CD14-positive monocyte (primary cell): Measurements from ENCODE around the gene LRRC4C. TPM values are rescaled to one million over a fixed set of nuclear protein-coding genes. Genes with fewer than 3 reads are reported as not detected.

ENCODE experiments used
- DNase-seq, 3 donors: peaks; one replicate each; pipeline ENCODE4 v3.0.0-alpha.2; 2011 to 2022
- H2AFZ ChIP-seq: 2 replicates; pipeline ENCODE4 v1.6.0; 2012; ENCODE audit warnings: mild to moderate bottlenecking, low read depth, low read length, inconsistent platforms; ENCODE audit not compliant: insufficient read depth, poor library complexity, severe bottlenecking
- H3K27ac ChIP-seq, 2 donors: 1 replicate in 1 of 2; 2 replicates in 1 of 2; pipeline ENCODE4 v1.5.1; 2012 to 2013; ENCODE audit warnings: low read length in 2 of 2, control low read depth in 1 of 2, inconsistent platforms in 1 of 2, low read depth in 1 of 2, mild to moderate bottlenecking in 1 of 2
- H3K27me3 ChIP-seq, 2 donors: one replicate each; pipeline versions ENCODE4 v1.6.0 to v1.6.1; 2011 to 2013; ENCODE audit warnings: low read length in 2 of 2; ENCODE audit not compliant: control insufficient read depth in 2 of 2, insufficient read depth in 2 of 2
- H3K36me3 ChIP-seq, 2 donors: replicated peaks in 1 of 2; 1 replicate in 1 of 2; 2 replicates in 1 of 2; pipeline versions ENCODE4 v1.5.1 to v1.6.1; 2012 to 2013; ENCODE audit warnings: low read length in 2 of 2, control low read depth in 1 of 2, inconsistent platforms in 1 of 2, mild to moderate bottlenecking in 1 of 2; ENCODE audit not compliant: insufficient read depth in 2 of 2, control insufficient read depth in 1 of 2
- H3K4me1 ChIP-seq, 2 donors: 1 replicate in 1 of 2; 2 replicates in 1 of 2; pipeline versions ENCODE4 v1.5.1 to v1.6.1; 2012 to 2013; ENCODE audit warnings: low read length in 2 of 2, control low read depth in 1 of 2, inconsistent platforms in 1 of 2, mild to moderate bottlenecking in 1 of 2, moderate library complexity in 1 of 2; ENCODE audit not compliant: insufficient read depth in 2 of 2, control insufficient read depth in 1 of 2
- H3K4me2 ChIP-seq: replicated peaks from 2 replicates; pipeline ENCODE3; 2012; ENCODE audit warnings: low read length, moderate library complexity, mild to moderate bottlenecking; ENCODE audit not compliant: poor library complexity, severe bottlenecking; ENCODE audit errors: extremely low read depth
- H3K4me3 ChIP-seq, 3 experiments: fragments of 200-600 bp in 1 of 3; sonication (generic) in 1 of 3; replicated peaks in 1 of 3; 1 replicate in 2 of 3; 2 replicates in 1 of 3; pipeline ENCODE4 v1.5.1; 2011 to 2013; ENCODE audit warnings: low read length in 3 of 3, mild to moderate bottlenecking in 3 of 3, control low read depth in 2 of 3, low read depth in 2 of 3, inconsistent platforms in 1 of 3, moderate library complexity in 1 of 3
- H3K79me2 ChIP-seq: 2 replicates; pipeline ENCODE4 v1.6.0; 2012; ENCODE audit warnings: mild to moderate bottlenecking, control low read depth, inconsistent platforms, low read length, moderate library complexity; ENCODE audit not compliant: insufficient read depth
- H3K9ac ChIP-seq: 2 replicates; pipeline ENCODE4 v1.6.0; 2017; ENCODE audit warnings: low read length, mild to moderate bottlenecking; ENCODE audit not compliant: insufficient read depth, poor library complexity, severe bottlenecking
- H3K9me3 ChIP-seq, 2 donors: replicated peaks in 1 of 2; 1 replicate in 1 of 2; 2 replicates in 1 of 2; pipeline versions ENCODE4 v1.5.1 to v1.6.1; 2012 to 2013; ENCODE audit warnings: low read length in 2 of 2, control low read depth in 1 of 2; ENCODE audit not compliant: control insufficient read depth in 1 of 2, insufficient read depth in 1 of 2
- H4K20me1 ChIP-seq: 2 replicates; pipeline ENCODE4 v1.6.0; 2012; ENCODE audit warnings: mild to moderate bottlenecking, low read length, control low read depth, moderate library complexity; ENCODE audit not compliant: insufficient read depth
- H3K27ac Mint-ChIP-seq, 7 donors: one replicate each; pipeline ENCODE4 v1.8.0; 2020; ENCODE audit warnings: mild to moderate bottlenecking in 7 of 7, mixed read lengths in 7 of 7, moderate library complexity in 6 of 7, inconsistent platforms in 2 of 7
- H3K27me3 Mint-ChIP-seq, 3 donors: one replicate each; pipeline ENCODE4 v1.8.0; 2021 to 2022; ENCODE audit warnings: low read depth in 3 of 3, mild to moderate bottlenecking in 3 of 3, mixed read lengths in 3 of 3, moderate library complexity in 3 of 3, inconsistent platforms in 1 of 3
- H3K36me3 Mint-ChIP-seq, 2 donors: one replicate each; pipeline ENCODE4 v1.8.0; 2020; ENCODE audit warnings: mixed read lengths in 2 of 2, inconsistent platforms in 1 of 2, mild to moderate bottlenecking in 1 of 2
- H3K4me1 Mint-ChIP-seq: one replicate; pipeline ENCODE4 v1.8.0; 2020; ENCODE audit warnings: mild to moderate bottlenecking, mixed read lengths
- H3K4me3 Mint-ChIP-seq, 2 donors: one replicate each; pipeline ENCODE4 v1.8.0; 2020; ENCODE audit warnings: mild to moderate bottlenecking in 2 of 2, mixed read lengths in 2 of 2, moderate library complexity in 1 of 2
- H3K9me3 Mint-ChIP-seq, 7 donors: one replicate each; pipeline ENCODE4 v1.8.0; 2020 to 2022; ENCODE audit warnings: mixed read lengths in 7 of 7, mild to moderate bottlenecking in 6 of 7, moderate library complexity in 6 of 7, inconsistent platforms in 2 of 7
- CTCF ChIP-seq: fragments of 200-600 bp; IDR thresholded peaks from one replicate; pipeline ENCODE4 v1.8.0; 2022; ENCODE audit warnings: antibody characterized with exemption, mild to moderate bottlenecking
- WGBS: methylation state at CpG from one replicate; pipeline ENCODE4 v1.1.5; 2013; ENCODE audit warnings: missing lambda C conversion rate; ENCODE audit not compliant: insufficient coverage; 5-methylcytosine and 5-hydroxymethylcytosine counted together
- intact Hi-C, 2 donors: fragments of 100-400 bp; cut with micrococcal nuclease; formaldehyde crosslinking; loops; one replicate each; pipeline versions ENCODE4 v1.15.0 to v1.15.1; 2023
- polyA plus RNA-seq, 3 donors: library from polyadenylated mRNA; depleted of rRNA in 1 of 3; unstranded in 2 of 3; stranded (reverse) in 1 of 3; fragments of 300-500 nt in 2 of 3; fragments of >200 nt in 1 of 3; fragmentation: Illumina TruSeq in 2 of 3; gene quantifications; 1 replicate in 2 of 3; 2 replicates in 1 of 3; pipeline ENCODE4 v1.2.3, GENCODE V29; 2012 to 2021

LRRC4C gene
- polyA plus RNA-seq, 3 donors: not detected

DNA sequence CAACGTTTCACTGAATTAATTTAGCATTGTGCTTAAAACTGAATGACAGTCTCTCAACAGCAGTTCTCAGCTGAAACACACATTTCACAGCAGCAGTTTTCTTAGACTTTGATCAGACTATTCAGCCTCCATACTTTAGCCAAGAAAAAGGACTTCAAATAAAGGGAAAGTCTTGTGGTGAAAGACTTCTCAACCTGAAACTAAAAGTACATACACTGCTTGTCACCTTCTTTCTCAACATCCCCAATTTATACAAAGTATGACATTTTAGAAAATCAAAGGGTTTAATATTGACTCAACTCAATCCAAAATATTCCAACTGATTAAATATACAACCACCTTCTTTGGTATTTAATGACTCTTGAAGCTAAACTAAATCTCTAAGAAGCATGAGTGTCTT, 419.0 kb downstream of the LRRC4C start:
- no peaks in the 10 kb centered on the region for H3K36me3 Mint-ChIP-seq
- H3K9me3 Mint-ChIP-seq: peaks cover 0 to 8% (median 0%) of the 10 kb centered on the region in 7 donors
- no peak for TF ChIP-seq CTCF
- no peak overlapping the region for H3K4me3 Mint-ChIP-seq
- 100% methylated on average over 1 of the region's 1 CpG for WGBS
- Histone ChIP-seq H3K4me1 (no peaks in the 10 kb centered on the region), H3K4me2 (no peak overlapping the region), H2AFZ (no peak overlapping the region), H4K20me1 (no peaks in the 10 kb centered on the region), H3K9ac (no peak overlapping the region), H3K36me3 (no peaks in the 10 kb centered on the region), H3K9me3 (peaks cover 0 to 5% of the 10 kb centered on the region in 2 donors), H3K4me3 (no peak overlapping the region), H3K27me3 (no peaks in the 10 kb centered on the region), H3K79me2 (no peaks in the 10 kb centered on the region), H3K27ac (no peak overlapping the region)
- no peak overlapping the region for H3K27ac Mint-ChIP-seq
- no peaks in the 10 kb centered on the region for H3K4me1 Mint-ChIP-seq
- no peak for DNase-seq
- no peaks in the 10 kb centered on the region for H3K27me3 Mint-ChIP-seq
- intact Hi-C loops: no loop called here

- H3K27me3 ChIP-seq: no peaks in the 10 kb centered on the region
- 62% methylated on average over 6 of the region's 8 CpGs for WGBS
- H3K9ac ChIP-seq: no peak overlapping the region
- Mint-ChIP-seq H3K4me1 (no peaks in the 10 kb centered on the region), H3K27ac (no peak overlapping the region), H3K36me3 (no peaks in the 10 kb centered on the region), H3K27me3 (no peaks in the 10 kb centered on the region), H3K4me3 (no peak overlapping the region), H3K9me3 (peaks cover 0 to 8% (median 0%) of the 10 kb centered on the region in 7 donors)
- H3K4me2 ChIP-seq: no peak overlapping the region
- H2AFZ ChIP-seq: no peak overlapping the region
- H3K36me3 ChIP-seq: no peaks in the 10 kb centered on the region
- no peak overlapping the region for H3K27ac ChIP-seq
- TF ChIP-seq CTCF: no peak
- no peak overlapping the region for H3K4me3 ChIP-seq
- no peak for DNase-seq
- intact Hi-C loops: no loop called here
- H3K4me1 ChIP-seq: no peaks in the 10 kb centered on the region
- peaks cover 0 to 5% of the 10 kb centered on the region in 2 donors for H3K9me3 ChIP-seq
- no peaks in the 10 kb centered on the region for H3K79me2 ChIP-seq
- H4K20me1 ChIP-seq: no peaks in the 10 kb centered on the region
Observed at GRCh38 chr11:41039592-41039991, 419.9 kb downstream of the LRRC4C start.
